ENCODE measurements around the gene TNPO1.

TNPO1 gene

DNA sequence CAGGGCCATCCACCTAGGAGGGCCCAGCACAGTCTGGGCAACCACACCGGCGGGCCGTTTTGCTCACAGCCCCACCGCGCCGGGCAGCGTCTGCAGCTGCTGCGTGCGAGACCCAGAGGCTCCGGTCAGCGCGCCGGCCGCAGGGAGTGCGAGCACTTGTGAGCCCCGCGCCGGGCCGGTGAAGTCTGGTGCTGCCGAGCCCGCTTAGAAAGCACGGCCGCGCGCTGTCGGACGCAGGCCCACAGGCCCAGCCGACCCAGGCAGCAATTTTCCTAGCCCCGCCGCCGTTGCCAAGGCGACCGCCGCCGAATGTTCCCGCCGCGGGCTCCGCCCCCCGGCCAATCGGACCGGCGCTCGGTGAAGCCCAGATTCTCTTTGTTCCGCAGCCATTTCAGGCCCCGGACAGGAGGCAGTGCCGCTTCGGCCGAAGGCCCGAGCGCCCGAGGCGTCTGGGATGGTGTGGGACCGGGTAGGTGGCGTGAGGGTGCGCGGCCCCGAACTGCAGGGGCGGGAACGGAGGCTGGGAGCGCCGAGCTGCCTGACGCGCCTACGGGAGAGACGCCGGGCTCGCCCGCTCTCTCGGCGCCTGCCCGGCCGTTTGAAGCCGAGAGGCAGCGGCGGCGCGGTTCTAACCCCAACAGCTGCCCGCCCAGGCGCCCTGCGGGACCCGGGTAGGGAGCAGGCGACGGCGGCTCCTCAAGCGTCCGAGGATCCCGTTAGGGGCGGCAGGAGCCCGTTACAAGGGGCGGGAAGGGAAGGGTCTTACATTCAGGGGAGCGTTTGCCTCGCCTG, at the start of gene TNPO1:
Gene TNPO1 (plus strand): TSS at position 378 of the 792 bp plus-strand sequence. CDS start 77 bp downstream, at position 455.
- H3K4me3 ChIP-seq (ENCODE audit: low read depth, low read length), result peak within 1 kb of the TSS; percentile 75
- peak; percentile 77 for DNase-seq (ENCODE audit: low read depth)
- TF ChIP-seq, protein P1, sequence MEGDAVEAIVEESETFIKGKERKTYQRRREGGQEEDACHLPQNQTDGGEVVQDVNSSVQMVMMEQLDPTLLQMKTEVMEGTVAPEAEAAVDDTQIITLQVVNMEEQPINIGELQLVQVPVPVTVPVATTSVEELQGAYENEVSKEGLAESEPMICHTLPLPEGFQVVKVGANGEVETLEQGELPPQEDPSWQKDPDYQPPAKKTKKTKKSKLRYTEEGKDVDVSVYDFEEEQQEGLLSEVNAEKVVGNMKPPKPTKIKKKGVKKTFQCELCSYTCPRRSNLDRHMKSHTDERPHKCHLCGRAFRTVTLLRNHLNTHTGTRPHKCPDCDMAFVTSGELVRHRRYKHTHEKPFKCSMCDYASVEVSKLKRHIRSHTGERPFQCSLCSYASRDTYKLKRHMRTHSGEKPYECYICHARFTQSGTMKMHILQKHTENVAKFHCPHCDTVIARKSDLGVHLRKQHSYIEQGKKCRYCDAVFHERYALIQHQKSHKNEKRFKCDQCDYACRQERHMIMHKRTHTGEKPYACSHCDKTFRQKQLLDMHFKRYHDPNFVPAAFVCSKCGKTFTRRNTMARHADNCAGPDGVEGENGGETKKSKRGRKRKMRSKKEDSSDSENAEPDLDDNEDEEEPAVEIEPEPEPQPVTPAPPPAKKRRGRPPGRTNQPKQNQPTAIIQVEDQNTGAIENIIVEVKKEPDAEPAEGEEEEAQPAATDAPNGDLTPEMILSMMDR (IDR thresholded peaks at IDR 0.05; ENCODE audit: control insufficient read depth, extremely low read depth, insufficient read depth), result no peak

DNA sequence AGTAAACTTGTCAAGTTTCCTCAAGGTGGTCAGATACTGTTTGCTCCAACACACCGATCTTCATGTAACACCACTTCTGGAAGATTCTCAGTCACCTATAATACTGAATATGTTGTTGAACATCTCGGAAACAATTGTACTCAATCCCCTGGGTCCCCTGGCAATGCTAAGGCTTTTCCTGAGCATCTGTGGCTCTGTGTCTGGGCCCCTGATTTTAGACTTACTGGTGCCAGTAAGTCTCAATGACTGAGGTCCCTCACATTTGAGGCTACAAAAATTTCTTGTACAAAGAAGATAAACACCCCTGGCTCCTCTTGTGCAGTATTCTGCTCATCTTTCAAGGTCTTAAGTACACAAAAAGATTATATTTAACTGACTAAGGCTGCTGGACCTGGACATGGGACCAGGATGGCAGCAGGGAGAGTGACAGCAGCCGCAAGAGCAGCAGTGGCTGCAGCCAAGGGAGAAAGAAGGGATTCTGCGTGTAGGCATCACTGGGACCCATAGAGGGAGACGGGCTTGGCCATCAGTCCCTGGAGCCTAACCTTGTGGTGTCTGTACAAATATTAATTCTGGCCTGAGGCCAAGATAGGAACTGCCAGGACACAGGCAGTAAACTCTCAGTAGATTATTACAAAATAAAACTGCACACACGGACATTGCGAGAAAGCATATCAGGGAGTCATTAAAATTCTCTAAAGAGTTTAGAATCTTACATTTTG, 49.0 kb upstream of the TNPO1 start:
- TF ChIP-seq, protein P1 (IDR thresholded peaks at IDR 0.05; ENCODE audit: control insufficient read depth, extremely low read depth, insufficient read depth), result peak; percentile 50
- 0 out of 2 replicates have a peak overlapping the region, but pooled peaks have one; percentile 21 for H3K4me3 ChIP-seq (ENCODE audit: low read depth, low read length)
- DNase-seq (ENCODE audit: low read depth), result peak; percentile 91

DNA sequence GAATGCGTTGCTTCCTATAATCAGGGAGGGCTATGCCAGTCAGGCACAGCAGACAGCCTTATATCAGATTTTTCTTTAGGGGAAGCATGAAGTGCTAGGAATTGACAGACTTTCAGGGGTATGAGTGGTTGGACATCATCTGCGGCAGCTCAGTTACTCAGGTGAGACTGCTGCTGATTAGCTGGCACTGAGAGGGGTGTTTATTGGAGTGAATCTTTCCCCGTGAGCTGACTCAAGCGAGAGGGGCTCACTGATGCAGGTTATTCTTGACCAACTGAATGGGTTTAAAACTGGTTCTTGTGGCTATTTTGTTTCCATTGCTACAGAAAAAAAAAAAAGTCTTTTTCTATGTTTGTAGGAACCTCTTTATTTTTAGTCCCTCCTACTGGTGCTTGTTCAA, 46.2 kb upstream of the TNPO1 start:
- no peak for DNase-seq (ENCODE audit: low read depth)
- TF ChIP-seq, protein P1 (IDR thresholded peaks at IDR 0.05; ENCODE audit: control insufficient read depth, extremely low read depth, insufficient read depth), result no peak
- no peak overlapping the region for H3K4me3 ChIP-seq (ENCODE audit: low read depth, low read length)

DNA sequence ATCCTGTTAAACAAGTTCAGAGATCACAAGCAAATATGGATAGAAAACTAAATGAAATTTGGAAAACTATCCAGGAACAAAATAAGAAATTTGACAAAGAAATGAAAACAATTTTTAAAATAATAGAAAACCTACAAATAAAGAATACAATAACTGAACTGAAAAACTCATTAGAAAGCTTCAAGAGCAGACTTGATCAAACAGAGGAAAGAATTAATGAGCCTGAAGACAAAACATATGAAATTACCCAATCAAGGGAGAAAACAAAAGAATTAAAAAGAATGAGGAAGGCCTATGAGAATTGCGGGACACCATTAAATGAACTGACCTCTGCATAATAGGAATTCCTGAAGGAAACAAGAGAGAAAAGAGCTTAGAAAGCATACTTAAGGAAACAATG, 39.8 kb upstream of the TNPO1 start:
- H3K4me3 ChIP-seq (ENCODE audit: low read depth, low read length), result no peak overlapping the region
- no peak for DNase-seq (ENCODE audit: low read depth)
- TF ChIP-seq, protein P1 (IDR thresholded peaks at IDR 0.05; ENCODE audit: control insufficient read depth, extremely low read depth, insufficient read depth), result no peak

DNA sequence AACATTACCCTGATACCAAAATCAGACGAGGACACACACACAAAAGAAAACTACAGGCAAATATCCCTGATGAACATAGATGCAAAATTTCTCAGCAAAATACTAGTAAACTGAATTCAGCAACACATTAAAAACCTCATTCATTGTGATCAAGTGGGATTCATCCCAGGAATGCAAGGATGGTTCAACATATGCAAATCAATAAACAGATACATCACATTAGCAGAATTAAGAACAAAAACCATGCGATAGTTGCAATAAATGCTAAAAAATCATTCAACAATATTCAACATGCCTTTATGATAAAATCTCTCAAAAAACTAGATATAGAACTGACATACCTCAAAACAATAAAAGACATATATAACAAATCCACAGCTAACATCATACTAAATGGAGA, 36.9 kb upstream of the TNPO1 start:
- H3K4me3 ChIP-seq (ENCODE audit: low read depth, low read length), result no peak overlapping the region
- TF ChIP-seq, protein P1 (IDR thresholded peaks at IDR 0.05; ENCODE audit: control insufficient read depth, extremely low read depth, insufficient read depth), result no peak
- DNase-seq (ENCODE audit: low read depth), result no peak

DNA sequence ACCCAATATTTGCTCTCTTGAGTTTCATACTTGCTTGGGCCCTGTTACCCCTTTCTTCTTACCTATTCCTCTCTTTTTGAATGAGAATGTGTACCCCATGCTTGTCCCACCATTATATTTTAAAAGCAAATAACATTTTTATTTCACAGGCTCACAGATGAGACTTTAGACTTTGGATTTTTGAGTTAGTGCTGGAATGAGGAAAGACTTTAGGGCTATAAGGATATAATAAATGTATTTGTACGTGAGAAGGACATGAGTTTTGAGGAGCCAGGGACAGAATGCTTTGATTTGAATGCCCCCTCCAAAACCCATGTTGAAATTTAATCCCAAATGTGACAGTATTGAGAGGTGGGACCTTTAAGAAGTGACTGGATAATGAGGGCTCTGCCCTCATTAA, 33.1 kb upstream of the TNPO1 start:
- TF ChIP-seq, protein P1 (IDR thresholded peaks at IDR 0.05; ENCODE audit: control insufficient read depth, extremely low read depth, insufficient read depth), result no peak
- DNase-seq (ENCODE audit: low read depth), result no peak
- H3K4me3 ChIP-seq (ENCODE audit: low read depth, low read length), result no peak overlapping the region
